SH-SY5Y (cell line): ENCODE data around the gene OLIG2.

Experiments used
- GATA2 ChIP-seq: IDR thresholded peaks from 2 replicates; pipeline ENCODE4 v1.6.1; 2011; ENCODE audit warnings: mild to moderate bottlenecking, low read depth, low read length
- GATA3 ChIP-seq: IDR thresholded peaks from 2 replicates; pipeline ENCODE4 v1.6.1; 2011; ENCODE audit warnings: low read depth, mild to moderate bottlenecking, low read length, moderate library complexity

DNA sequence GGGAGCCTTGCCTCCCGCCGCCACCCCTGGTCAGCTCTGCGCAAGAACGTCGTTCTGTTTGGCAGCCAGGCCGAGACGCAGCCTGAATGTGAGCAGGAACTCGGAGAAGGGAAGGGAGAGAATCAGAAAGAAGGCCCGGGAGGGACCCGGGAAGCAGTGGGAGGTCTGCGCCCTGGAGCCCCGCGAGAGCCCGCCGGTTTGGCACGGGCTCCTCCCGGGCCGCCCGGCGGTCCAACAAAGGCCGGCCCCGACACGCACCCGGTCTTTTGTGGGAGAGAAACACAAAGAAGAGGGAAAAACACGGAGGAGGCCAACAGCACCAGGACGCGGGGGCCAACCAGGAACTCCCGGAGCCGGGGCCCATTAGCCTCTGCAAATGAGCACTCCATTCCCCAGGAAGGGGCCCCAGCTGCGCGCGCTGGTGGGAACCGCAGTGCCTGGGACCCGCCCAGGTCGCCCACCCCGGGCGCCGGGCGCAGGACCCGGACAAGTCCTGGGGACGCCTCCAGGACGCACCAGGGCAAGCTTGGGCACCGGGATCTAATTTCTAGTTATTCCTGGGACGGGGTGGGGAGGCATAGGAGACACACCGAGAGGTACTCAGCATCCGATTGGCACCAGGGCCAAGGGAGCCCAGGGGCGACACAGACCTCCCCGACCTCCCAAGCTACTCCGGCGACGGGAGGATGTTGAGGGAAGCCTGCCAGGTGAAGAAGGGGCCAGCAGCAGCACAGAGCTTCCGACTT lies 2.7 kb upstream of the OLIG2 start:
- TF ChIP-seq GATA3 = no peak
- no peak for TF ChIP-seq GATA2
